IMR-90 (cell line): ENCODE measurements around the gene ZW10. TPM values are rescaled to one million over a fixed set of nuclear protein-coding genes. Genes with fewer than 3 reads are reported as not detected.

Experiments
- ATAC-seq: fragments of 200-7000 bp; cut with Tn5 transposase; 2 replicates; pipeline ENCODE4 v1.9.1; 2020; ENCODE audit warnings: low read depth, mild to moderate bottlenecking, moderate library complexity
- BruUV-seq: library from RNA; stranded (reverse); fragments of 400-500 nt; replicated peaks from 2 replicates; lab custom pipeline; 2021; lab: Mats Ljungman, UMichigan
- CTCF ChIA-PET: fragments of 300-600 bp; formaldehyde crosslinking; extraction: SDS; loops from one replicate; lab custom pipeline; 2021; ENCODE audit warnings: antibody characterized with exemption; lab: Yijun Ruan, JAX
- POLR2A ChIA-PET: fragments of 300-600 bp; sonication (Branson Sonifier 250); formaldehyde crosslinking; loops from one replicate; lab custom pipeline; 2022; ENCODE audit warnings: antibody characterized with exemption; ENCODE audit not compliant: unreplicated experiment; lab: Charles Lee
- DNase-seq: peaks from one replicate; pipeline ENCODE4 v3.0.0; 2013
- H2AFZ ChIP-seq: replicated peaks from 2 replicates; pipeline ENCODE3; 2013; ENCODE audit warnings: low read length, mild to moderate bottlenecking; ENCODE audit not compliant: poor library complexity
- H2AK5ac ChIP-seq: 2 replicates; pipeline ENCODE4 v1.6.1; 2013; ENCODE audit warnings: low read depth, low read length, inconsistent platforms
- H2AK9ac ChIP-seq: replicated peaks from 2 replicates; pipeline ENCODE3; 2013; ENCODE audit warnings: mild to moderate bottlenecking, low read depth, low read length, moderate library complexity; ENCODE audit not compliant: poor library complexity
- H2BK120ac ChIP-seq: 2 replicates; pipeline ENCODE4 v1.6.1; 2013; ENCODE audit warnings: low read depth, low read length, inconsistent platforms
- H2BK15ac ChIP-seq: 3 replicates; pipeline ENCODE4 v1.6.1; 2013; ENCODE audit warnings: low read depth, low read length, inconsistent platforms
- H2BK20ac ChIP-seq: 2 replicates; pipeline ENCODE4 v1.6.1; 2013; ENCODE audit warnings: low read depth, mild to moderate bottlenecking, inconsistent platforms, low read length, moderate library complexity
- H2BK5ac ChIP-seq: 2 replicates; pipeline ENCODE4 v1.6.1; 2013; ENCODE audit warnings: mild to moderate bottlenecking, low read depth, low read length, inconsistent platforms; ENCODE audit not compliant: poor library complexity, severe bottlenecking
- H3K14ac ChIP-seq: replicated peaks from 2 replicates; pipeline ENCODE4 v1.6.1; 2013; ENCODE audit warnings: low read depth, low read length, inconsistent platforms
- H3K18ac ChIP-seq: 2 replicates; pipeline ENCODE4 v1.6.1; 2013; ENCODE audit warnings: low read depth, low read length, control low read depth
- H3K23ac ChIP-seq: 2 replicates; pipeline ENCODE4 v1.6.1; 2013; ENCODE audit warnings: low read depth, low read length, inconsistent platforms
- H3K27ac ChIP-seq: 2 replicates; pipeline ENCODE4 v1.5.1; 2013; ENCODE audit warnings: mild to moderate bottlenecking, control low read depth, low read length; ENCODE audit not compliant: insufficient read depth
- H3K27me3 ChIP-seq: 2 replicates; pipeline ENCODE4 v1.6.1; 2013; ENCODE audit warnings: low read length; ENCODE audit not compliant: control insufficient read depth, insufficient read depth
- H3K36me3 ChIP-seq: 2 replicates; pipeline ENCODE4 v1.6.1; 2013; ENCODE audit warnings: low read length, mixed read lengths; ENCODE audit not compliant: control insufficient read depth, insufficient read depth
- H3K4ac ChIP-seq: 2 replicates; pipeline ENCODE4 v1.6.1; 2013; ENCODE audit warnings: low read depth, low read length, inconsistent platforms
- H3K4me1 ChIP-seq: 2 replicates; pipeline ENCODE4 v1.6.1; 2013; ENCODE audit warnings: low read length, mixed read lengths; ENCODE audit not compliant: control insufficient read depth, insufficient read depth
- H3K4me2 ChIP-seq: 2 replicates; pipeline ENCODE4 v1.6.1; 2013; ENCODE audit warnings: low read depth, mild to moderate bottlenecking, control low read depth, low read length, moderate library complexity
- H3K4me3 ChIP-seq: 2 replicates; pipeline ENCODE4 v1.5.1; 2013; ENCODE audit warnings: low read depth, mild to moderate bottlenecking, control low read depth, low read length, moderate library complexity; ENCODE audit not compliant: insufficient read depth
- H3K56ac ChIP-seq: 2 replicates; pipeline ENCODE4 v1.6.1; 2013; ENCODE audit warnings: low read length, inconsistent platforms; ENCODE audit not compliant: insufficient read depth; ENCODE audit errors: extremely low read depth
- H3K79me1 ChIP-seq, 2 experiments: 2 replicates each; pipeline ENCODE4 v1.6.1; 2013; ENCODE audit warnings: low read length in 2 of 2, inconsistent platforms in 1 of 2, low read depth in 1 of 2
- H3K9ac ChIP-seq: 2 replicates; pipeline ENCODE4 v1.6.1; 2013; ENCODE audit warnings: low read depth, low read length, control low read depth
- H3K9me1 ChIP-seq: 2 replicates; pipeline ENCODE4 v1.6.1; 2013; ENCODE audit warnings: low read length, inconsistent platforms; ENCODE audit not compliant: insufficient read depth
- H3K9me3 ChIP-seq: 2 replicates; pipeline ENCODE4 v1.6.1; 2013; ENCODE audit warnings: low read length; ENCODE audit not compliant: control insufficient read depth, insufficient read depth
- H4K20me1 ChIP-seq: 2 replicates; pipeline ENCODE4 v1.6.1; 2013; ENCODE audit warnings: low read length, inconsistent platforms; ENCODE audit not compliant: insufficient read depth
- H4K5ac ChIP-seq: 2 replicates; pipeline ENCODE4 v1.6.1; 2013; ENCODE audit warnings: mild to moderate bottlenecking, low read depth, low read length, control low read depth
- H4K8ac ChIP-seq, 2 experiments: 2 replicates each; pipeline ENCODE4 v1.6.1; 2013; ENCODE audit warnings: low read depth in 2 of 2, low read length in 2 of 2, control low read depth in 1 of 2, inconsistent platforms in 1 of 2
- H4K91ac ChIP-seq: 2 replicates; pipeline ENCODE4 v1.6.1; 2013; ENCODE audit warnings: low read depth, low read length, inconsistent platforms; ENCODE audit not compliant: insufficient read depth
- BHLHE40 ChIP-seq: fragments of 150-350 bp; IDR thresholded peaks from 2 replicates; pipeline ENCODE4 v1.6.1; 2016; ENCODE audit warnings: mild to moderate bottlenecking, low read depth, low read length
- CEBPB ChIP-seq: IDR thresholded peaks from 2 replicates; pipeline ENCODE4 v1.6.1; 2012; ENCODE audit warnings: low read depth, low read length, improper control_type of control experiment
- FOS ChIP-seq: fragments of 150-350 bp; IDR thresholded peaks from 2 replicates; pipeline ENCODE4 v1.6.1; 2016; ENCODE audit warnings: low read depth, low read length
- MAZ ChIP-seq: IDR thresholded peaks from 2 replicates; pipeline ENCODE4 v1.6.1; 2012; ENCODE audit warnings: low read depth, mild to moderate bottlenecking, low read length, improper control_type of control experiment, moderate library complexity, borderline replicate concordance
- NFE2L2 ChIP-seq: fragments of 150-350 bp; IDR thresholded peaks from 2 replicates; pipeline ENCODE4 v1.6.1; 2016; ENCODE audit warnings: low read depth, mild to moderate bottlenecking, low read length
- POLR2A ChIP-seq: IDR thresholded peaks from 2 replicates; pipeline ENCODE4 v1.6.1; 2012; ENCODE audit warnings: mild to moderate bottlenecking, low read depth, low read length
- RAD21 ChIP-seq: IDR thresholded peaks from 2 replicates; pipeline ENCODE4 v1.6.1; 2012; ENCODE audit warnings: low read length, improper control_type of control experiment
- RCOR1 ChIP-seq: IDR thresholded peaks from 2 replicates; pipeline ENCODE4 v1.6.1; 2012; ENCODE audit warnings: mild to moderate bottlenecking, low read length, improper control_type of control experiment; ENCODE audit not compliant: insufficient replicate concordance
- RFX5 ChIP-seq: IDR thresholded peaks from 2 replicates; pipeline ENCODE4 v1.8.0; 2012; ENCODE audit warnings: low read depth, mild to moderate bottlenecking, low read length, moderate library complexity
- SMC3 ChIP-seq: fragments of 150-350 bp; IDR thresholded peaks from 2 replicates; pipeline ENCODE4 v1.6.1; 2016; ENCODE audit warnings: low read depth, mild to moderate bottlenecking, antibody characterized with exemption, low read length, moderate library complexity
- WGBS, 2 experiments: methylation state at CpG; one replicate each; pipeline versions ENCODE4 v1.1.5 to v1.1.7; 2013; ENCODE audit warnings: missing lambda C conversion rate in 2 of 2; ENCODE audit not compliant: insufficient read length in 1 of 2; ENCODE audit errors: extremely low coverage in 2 of 2; 5-methylcytosine and 5-hydroxymethylcytosine counted together
- dilution Hi-C: fragments of 300-500 bp; cut with HindIII; formaldehyde crosslinking; loops from one replicate; pipeline ENCODE4 v1.14.3; 2018; ENCODE audit warnings: low sequenced_read_pairs; ENCODE audit not compliant: unreplicated experiment
- in situ Hi-C: fragments of 300-500 bp; cut with MboI; formaldehyde crosslinking; loops from 3 replicates; pipeline ENCODE4 v1.14.3; 2019; ENCODE audit warnings: low sequenced_read_pairs, inconsistent platforms, mixed read lengths
- intact Hi-C: fragments of 100-400 bp; cut with micrococcal nuclease; formaldehyde crosslinking; loops from 2 replicates; pipeline ENCODE4 v1.10.0; 2022
- polyA plus RNA-seq, 3 experiments: library from polyadenylated mRNA; depleted of rRNA; stranded (reverse); fragments of >200 nt; gene quantifications; 2 replicates each; pipeline ENCODE4 v1.2.3, GENCODE V29; 2012; ENCODE audit warnings: low replicate concordance in 1 of 3
- total RNA-seq: library from RNA; depleted of rRNA; stranded (reverse); fragments of >200 nt; gene quantifications from 2 replicates; pipeline ENCODE4 v1.2.3, GENCODE V29; 2012
- TF ChIP-seq, protein P1 (sequence below): fragments of 150-350 bp; IDR thresholded peaks from 2 replicates; pipeline ENCODE4 v1.6.1; 2017; ENCODE audit warnings: mild to moderate bottlenecking, antibody characterized with exemption, low read length, low read depth
- TF ChIP-seq, protein P2 (sequence below): conservative IDR thresholded peaks from 2 replicates; pipeline ENCODE4 v1.5.1; 2012; ENCODE audit warnings: mild to moderate bottlenecking, low read depth, low read length, improper control_type of control experiment
- TF ChIP-seq, protein P3 (sequence below): fragments of 150-350 bp; IDR thresholded peaks from 2 replicates; pipeline ENCODE4 v1.6.1; 2016; ENCODE audit warnings: low read depth, mild to moderate bottlenecking, low read length, moderate library complexity, borderline replicate concordance

Gene ZW10
- total and polyA plus RNA-seq, 2 of the 4 experiments (the other 2 are of a cell fraction) = 10.3 to 30.6 TPM

DNA sequence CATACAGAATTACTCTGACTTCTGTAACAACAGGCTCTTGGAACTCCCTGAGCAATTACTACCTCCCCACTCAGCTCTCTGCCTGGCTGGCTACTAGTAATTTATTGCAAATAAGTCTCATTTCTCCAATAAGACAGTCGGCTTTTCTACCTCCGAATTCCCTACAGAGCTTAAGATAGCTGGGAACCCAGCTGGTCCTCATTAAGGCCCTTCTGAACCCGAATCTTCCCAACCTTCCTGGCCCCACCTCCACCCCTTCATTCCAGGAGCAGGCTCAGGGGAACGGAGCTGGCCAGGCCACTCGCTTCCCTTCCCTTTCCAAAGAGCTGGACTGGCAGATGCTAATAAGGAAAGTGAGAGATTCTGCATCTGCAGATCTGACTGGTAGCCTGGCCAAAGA is 89.0 kb downstream of the ZW10 start:
- DNase-seq (no peak), ATAC-seq (no peak)
- WGBS, 2 experiments = no CpG with 5 or more reads among the region's 5 CpGs
- Histone ChIP-seq H2BK20ac (no peak overlapping the region), H2BK120ac (no peak overlapping the region), H3K9me3 (no peaks in the 10 kb centered on the region), H4K5ac (no peak overlapping the region), H4K8ac (no peak overlapping the region), H2AK5ac (no peak overlapping the region), H3K4ac (no peak overlapping the region), H3K9ac (no peak overlapping the region), H3K27ac (no peak overlapping the region), H3K4me2 (no peak overlapping the region), H3K36me3 (no peaks in the 10 kb centered on the region), H4K20me1 (no peaks in the 10 kb centered on the region), H3K79me1 (no peaks in the 10 kb centered on the region), H3K27me3 (peaks cover 23% of the 10 kb centered on the region), H2AFZ (no peak overlapping the region), H3K9me1 (no peaks in the 10 kb centered on the region), H3K18ac (no peak overlapping the region), H2AK9ac (no peak overlapping the region), H3K23ac (no peak overlapping the region), H3K4me1 (no peaks in the 10 kb centered on the region), H2BK15ac (no peak overlapping the region), H3K56ac (no peak overlapping the region), H2BK5ac (no peak overlapping the region), H4K91ac (no peak overlapping the region), H3K14ac (no peak overlapping the region), H3K4me3 (no peak overlapping the region)
- no TSS peak for BruUV-seq
- POLR2A ChIA-PET = interaction anchor here (0.5 kb wide), 1 partner anchor 191 kb away, joined by 3 read pairs; the partner anchor contains the start of gene USP28
- dilution Hi-C loops = no loop called here
- TF ChIP-seq SMC3 = no peak
- no peak for TF ChIP-seq MAZ
- no peak for TF ChIP-seq RFX5
- TF ChIP-seq CEBPB = no peak
- TF ChIP-seq NFE2L2 = no peak
- TF ChIP-seq, protein P1, sequence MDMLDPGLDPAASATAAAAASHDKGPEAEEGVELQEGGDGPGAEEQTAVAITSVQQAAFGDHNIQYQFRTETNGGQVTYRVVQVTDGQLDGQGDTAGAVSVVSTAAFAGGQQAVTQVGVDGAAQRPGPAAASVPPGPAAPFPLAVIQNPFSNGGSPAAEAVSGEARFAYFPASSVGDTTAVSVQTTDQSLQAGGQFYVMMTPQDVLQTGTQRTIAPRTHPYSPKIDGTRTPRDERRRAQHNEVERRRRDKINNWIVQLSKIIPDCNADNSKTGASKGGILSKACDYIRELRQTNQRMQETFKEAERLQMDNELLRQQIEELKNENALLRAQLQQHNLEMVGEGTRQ = no peak
- TF ChIP-seq, protein P2, sequence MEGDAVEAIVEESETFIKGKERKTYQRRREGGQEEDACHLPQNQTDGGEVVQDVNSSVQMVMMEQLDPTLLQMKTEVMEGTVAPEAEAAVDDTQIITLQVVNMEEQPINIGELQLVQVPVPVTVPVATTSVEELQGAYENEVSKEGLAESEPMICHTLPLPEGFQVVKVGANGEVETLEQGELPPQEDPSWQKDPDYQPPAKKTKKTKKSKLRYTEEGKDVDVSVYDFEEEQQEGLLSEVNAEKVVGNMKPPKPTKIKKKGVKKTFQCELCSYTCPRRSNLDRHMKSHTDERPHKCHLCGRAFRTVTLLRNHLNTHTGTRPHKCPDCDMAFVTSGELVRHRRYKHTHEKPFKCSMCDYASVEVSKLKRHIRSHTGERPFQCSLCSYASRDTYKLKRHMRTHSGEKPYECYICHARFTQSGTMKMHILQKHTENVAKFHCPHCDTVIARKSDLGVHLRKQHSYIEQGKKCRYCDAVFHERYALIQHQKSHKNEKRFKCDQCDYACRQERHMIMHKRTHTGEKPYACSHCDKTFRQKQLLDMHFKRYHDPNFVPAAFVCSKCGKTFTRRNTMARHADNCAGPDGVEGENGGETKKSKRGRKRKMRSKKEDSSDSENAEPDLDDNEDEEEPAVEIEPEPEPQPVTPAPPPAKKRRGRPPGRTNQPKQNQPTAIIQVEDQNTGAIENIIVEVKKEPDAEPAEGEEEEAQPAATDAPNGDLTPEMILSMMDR = no peak
- TF ChIP-seq FOS = no peak
- TF ChIP-seq RAD21 = no peak
- TF ChIP-seq RCOR1 = no peak
- no peak for TF ChIP-seq BHLHE40
- TF ChIP-seq, protein P3, sequence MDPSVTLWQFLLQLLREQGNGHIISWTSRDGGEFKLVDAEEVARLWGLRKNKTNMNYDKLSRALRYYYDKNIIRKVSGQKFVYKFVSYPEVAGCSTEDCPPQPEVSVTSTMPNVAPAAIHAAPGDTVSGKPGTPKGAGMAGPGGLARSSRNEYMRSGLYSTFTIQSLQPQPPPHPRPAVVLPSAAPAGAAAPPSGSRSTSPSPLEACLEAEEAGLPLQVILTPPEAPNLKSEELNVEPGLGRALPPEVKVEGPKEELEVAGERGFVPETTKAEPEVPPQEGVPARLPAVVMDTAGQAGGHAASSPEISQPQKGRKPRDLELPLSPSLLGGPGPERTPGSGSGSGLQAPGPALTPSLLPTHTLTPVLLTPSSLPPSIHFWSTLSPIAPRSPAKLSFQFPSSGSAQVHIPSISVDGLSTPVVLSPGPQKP = no peak
- TF ChIP-seq POLR2A = no peak
- intact Hi-C loops = no loop called here
- in situ Hi-C loops = no loop called here
- CTCF ChIA-PET = no interaction called here
